ENCODE results near the gene TNKS1BP1.

The TNKS1BP1 gene

GRCh38 chr11:57273448-57274058 is 51.2 kb downstream of the TNKS1BP1 start:
- no peak overlapping the region for H3K27ac Mint-ChIP-seq

GRCh38 chr11:57269571-57270021 is 55.2 kb downstream of the TNKS1BP1 start:
- Mint-ChIP-seq H3K9me3 (peaks cover 11% of the 10 kb centered on the region), H3K27me3 (ENCODE audit: low read depth) (peaks cover 8% of the 10 kb centered on the region), H3K27ac (peak overlapping the region in 2 of 3 experiments; percentile 27 to 47), H3K36me3 (ENCODE audit: low read depth) (peaks cover 3% of the 10 kb centered on the region), H3K4me1 (peaks cover 10% of the 10 kb centered on the region), H3K4me3 (no peak overlapping the region)
- TF ChIP-seq, protein P1, sequence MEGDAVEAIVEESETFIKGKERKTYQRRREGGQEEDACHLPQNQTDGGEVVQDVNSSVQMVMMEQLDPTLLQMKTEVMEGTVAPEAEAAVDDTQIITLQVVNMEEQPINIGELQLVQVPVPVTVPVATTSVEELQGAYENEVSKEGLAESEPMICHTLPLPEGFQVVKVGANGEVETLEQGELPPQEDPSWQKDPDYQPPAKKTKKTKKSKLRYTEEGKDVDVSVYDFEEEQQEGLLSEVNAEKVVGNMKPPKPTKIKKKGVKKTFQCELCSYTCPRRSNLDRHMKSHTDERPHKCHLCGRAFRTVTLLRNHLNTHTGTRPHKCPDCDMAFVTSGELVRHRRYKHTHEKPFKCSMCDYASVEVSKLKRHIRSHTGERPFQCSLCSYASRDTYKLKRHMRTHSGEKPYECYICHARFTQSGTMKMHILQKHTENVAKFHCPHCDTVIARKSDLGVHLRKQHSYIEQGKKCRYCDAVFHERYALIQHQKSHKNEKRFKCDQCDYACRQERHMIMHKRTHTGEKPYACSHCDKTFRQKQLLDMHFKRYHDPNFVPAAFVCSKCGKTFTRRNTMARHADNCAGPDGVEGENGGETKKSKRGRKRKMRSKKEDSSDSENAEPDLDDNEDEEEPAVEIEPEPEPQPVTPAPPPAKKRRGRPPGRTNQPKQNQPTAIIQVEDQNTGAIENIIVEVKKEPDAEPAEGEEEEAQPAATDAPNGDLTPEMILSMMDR (IDR thresholded peaks at IDR 0.05; ENCODE audit: unreplicated experiment in 3 of 3), result no peak

More at GRCh38 chr11:57273448-57274058, 51.2 kb downstream of the TNKS1BP1 start:
- TF ChIP-seq, protein P1 (IDR thresholded peaks at IDR 0.05; ENCODE audit: unreplicated experiment in 3 of 3), result no peak
- Mint-ChIP-seq H3K27me3 (ENCODE audit: low read depth) (peaks cover 8% of the 10 kb centered on the region), H3K36me3 (ENCODE audit: low read depth) (no peaks in the 10 kb centered on the region), H3K4me1 (peaks cover 30% of the 10 kb centered on the region), H3K4me3 (no peak overlapping the region), H3K9me3 (peaks cover 3% of the 10 kb centered on the region)

- TF ChIP-seq, protein P1 (IDR thresholded peaks at IDR 0.05; ENCODE audit: unreplicated experiment in 3 of 3), result no peak
- peaks cover 8% of the 10 kb centered on the region for H3K27me3 Mint-ChIP-seq (ENCODE audit: low read depth)
- H3K4me3 Mint-ChIP-seq, result no peak overlapping the region
- H3K27ac Mint-ChIP-seq, result no peak overlapping the region
- peaks cover 3% of the 10 kb centered on the region for H3K36me3 Mint-ChIP-seq (ENCODE audit: low read depth)
- H3K4me1 Mint-ChIP-seq, result peaks cover 10% of the 10 kb centered on the region
- H3K9me3 Mint-ChIP-seq, result peaks cover 9% of the 10 kb centered on the region
Observed at GRCh38 chr11:57266157-57266556, 58.6 kb downstream of the TNKS1BP1 start.

DNA sequence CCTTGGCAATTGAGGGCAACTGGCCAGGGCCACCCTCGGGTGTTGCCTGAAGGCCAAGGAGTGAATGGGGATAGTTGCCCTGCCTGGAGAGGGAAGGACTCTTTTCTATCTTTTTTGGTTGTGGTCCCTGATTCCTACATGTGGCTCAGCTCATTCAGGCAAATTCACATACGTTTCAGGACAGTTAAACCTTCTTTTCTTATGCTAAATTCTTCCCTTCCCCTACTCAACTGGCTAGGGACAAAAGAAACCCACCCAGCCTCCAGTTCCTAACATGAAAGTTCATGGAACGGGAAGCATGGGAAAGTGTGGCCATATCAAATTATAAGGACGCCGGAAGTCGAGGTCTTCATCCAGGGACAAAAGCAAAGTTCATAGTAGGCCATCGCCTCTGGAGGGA is 61.4 kb downstream of the TNKS1BP1 start:
- Mint-ChIP-seq H3K36me3 (ENCODE audit: low read depth) (peaks cover 3% of the 10 kb centered on the region), H3K4me1 (no peaks in the 10 kb centered on the region), H3K27me3 (ENCODE audit: low read depth) (peaks cover 3% of the 10 kb centered on the region), H3K4me3 (no peak overlapping the region), H3K9me3 (peaks cover 10% of the 10 kb centered on the region), H3K27ac (no peak overlapping the region)
- TF ChIP-seq, protein P1 (IDR thresholded peaks at IDR 0.05; ENCODE audit: unreplicated experiment in 3 of 3), result no peak

DNA sequence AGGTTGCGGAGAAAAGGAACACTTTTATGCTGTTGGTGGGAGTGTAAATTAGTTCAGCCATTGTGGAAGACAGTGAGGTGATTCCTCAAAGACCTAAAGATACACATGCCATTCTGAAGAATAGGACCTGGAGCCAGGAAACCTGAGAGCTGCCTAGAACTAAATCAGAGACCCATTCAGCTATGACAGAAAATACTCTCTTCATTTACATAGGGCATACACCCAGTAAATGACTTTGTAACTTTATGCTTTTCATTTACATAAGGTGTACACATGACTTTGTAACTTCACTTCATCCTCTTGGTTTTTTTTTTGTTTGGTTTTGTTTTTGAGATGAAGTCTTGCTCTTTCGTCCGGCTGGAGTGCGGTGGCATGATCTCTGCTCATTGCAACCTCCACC is 62.6 kb downstream of the TNKS1BP1 start:
- TF ChIP-seq, protein P1 (IDR thresholded peaks at IDR 0.05; ENCODE audit: unreplicated experiment in 3 of 3), result no peak
- peaks cover 3% of the 10 kb centered on the region for H3K27me3 Mint-ChIP-seq (ENCODE audit: low read depth)
- no peak overlapping the region for H3K27ac Mint-ChIP-seq
- peaks cover 7% of the 10 kb centered on the region for H3K9me3 Mint-ChIP-seq
- no peak overlapping the region for H3K4me3 Mint-ChIP-seq
- no peaks in the 10 kb centered on the region for H3K4me1 Mint-ChIP-seq
- H3K36me3 Mint-ChIP-seq (ENCODE audit: low read depth), result no peaks in the 10 kb centered on the region

All from nephron (organoid).